IMR-90 (cell line): Measurements from ENCODE around the gene DMD. TPM values are rescaled to one million over a fixed set of nuclear protein-coding genes. Genes with fewer than 3 reads are reported as not detected.

Experiments
- ATAC-seq: fragments of 200-7000 bp; cut with Tn5 transposase; 2 replicates; pipeline ENCODE4 v1.9.1; 2020; ENCODE audit warnings: low read depth, mild to moderate bottlenecking, moderate library complexity
- BruUV-seq: library from RNA; stranded (reverse); fragments of 400-500 nt; replicated peaks from 2 replicates; lab custom pipeline; 2021; lab: Mats Ljungman, UMichigan
- CTCF ChIA-PET: fragments of 300-600 bp; formaldehyde crosslinking; extraction: SDS; loops from one replicate; lab custom pipeline; 2021; ENCODE audit warnings: antibody characterized with exemption; lab: Yijun Ruan, JAX
- POLR2A ChIA-PET: fragments of 300-600 bp; sonication (Branson Sonifier 250); formaldehyde crosslinking; loops from one replicate; lab custom pipeline; 2022; ENCODE audit warnings: antibody characterized with exemption; ENCODE audit not compliant: unreplicated experiment; lab: Charles Lee
- DNase-seq: peaks from one replicate; pipeline ENCODE4 v3.0.0; 2013
- H2AFZ ChIP-seq: replicated peaks from 2 replicates; pipeline ENCODE3; 2013; ENCODE audit warnings: low read length, mild to moderate bottlenecking; ENCODE audit not compliant: poor library complexity
- H2AK5ac ChIP-seq: 2 replicates; pipeline ENCODE4 v1.6.1; 2013; ENCODE audit warnings: low read depth, low read length, inconsistent platforms
- H2AK9ac ChIP-seq: replicated peaks from 2 replicates; pipeline ENCODE3; 2013; ENCODE audit warnings: mild to moderate bottlenecking, low read depth, low read length, moderate library complexity; ENCODE audit not compliant: poor library complexity
- H2BK120ac ChIP-seq: 2 replicates; pipeline ENCODE4 v1.6.1; 2013; ENCODE audit warnings: low read depth, low read length, inconsistent platforms
- H2BK15ac ChIP-seq: 3 replicates; pipeline ENCODE4 v1.6.1; 2013; ENCODE audit warnings: low read depth, low read length, inconsistent platforms
- H2BK20ac ChIP-seq: 2 replicates; pipeline ENCODE4 v1.6.1; 2013; ENCODE audit warnings: low read depth, mild to moderate bottlenecking, inconsistent platforms, low read length, moderate library complexity
- H2BK5ac ChIP-seq: 2 replicates; pipeline ENCODE4 v1.6.1; 2013; ENCODE audit warnings: mild to moderate bottlenecking, low read depth, low read length, inconsistent platforms; ENCODE audit not compliant: poor library complexity, severe bottlenecking
- H3K14ac ChIP-seq: replicated peaks from 2 replicates; pipeline ENCODE4 v1.6.1; 2013; ENCODE audit warnings: low read depth, low read length, inconsistent platforms
- H3K18ac ChIP-seq: 2 replicates; pipeline ENCODE4 v1.6.1; 2013; ENCODE audit warnings: low read depth, low read length, control low read depth
- H3K23ac ChIP-seq: 2 replicates; pipeline ENCODE4 v1.6.1; 2013; ENCODE audit warnings: low read depth, low read length, inconsistent platforms
- H3K27ac ChIP-seq: 2 replicates; pipeline ENCODE4 v1.5.1; 2013; ENCODE audit warnings: mild to moderate bottlenecking, control low read depth, low read length; ENCODE audit not compliant: insufficient read depth
- H3K27me3 ChIP-seq: 2 replicates; pipeline ENCODE4 v1.6.1; 2013; ENCODE audit warnings: low read length; ENCODE audit not compliant: control insufficient read depth, insufficient read depth
- H3K36me3 ChIP-seq: 2 replicates; pipeline ENCODE4 v1.6.1; 2013; ENCODE audit warnings: low read length, mixed read lengths; ENCODE audit not compliant: control insufficient read depth, insufficient read depth
- H3K4ac ChIP-seq: 2 replicates; pipeline ENCODE4 v1.6.1; 2013; ENCODE audit warnings: low read depth, low read length, inconsistent platforms
- H3K4me1 ChIP-seq: 2 replicates; pipeline ENCODE4 v1.6.1; 2013; ENCODE audit warnings: low read length, mixed read lengths; ENCODE audit not compliant: control insufficient read depth, insufficient read depth
- H3K4me2 ChIP-seq: 2 replicates; pipeline ENCODE4 v1.6.1; 2013; ENCODE audit warnings: low read depth, mild to moderate bottlenecking, control low read depth, low read length, moderate library complexity
- H3K4me3 ChIP-seq: 2 replicates; pipeline ENCODE4 v1.5.1; 2013; ENCODE audit warnings: low read depth, mild to moderate bottlenecking, control low read depth, low read length, moderate library complexity; ENCODE audit not compliant: insufficient read depth
- H3K56ac ChIP-seq: 2 replicates; pipeline ENCODE4 v1.6.1; 2013; ENCODE audit warnings: low read length, inconsistent platforms; ENCODE audit not compliant: insufficient read depth; ENCODE audit errors: extremely low read depth
- H3K79me1 ChIP-seq, 2 experiments: 2 replicates each; pipeline ENCODE4 v1.6.1; 2013; ENCODE audit warnings: low read length in 2 of 2, inconsistent platforms in 1 of 2, low read depth in 1 of 2
- H3K9ac ChIP-seq: 2 replicates; pipeline ENCODE4 v1.6.1; 2013; ENCODE audit warnings: low read depth, low read length, control low read depth
- H3K9me1 ChIP-seq: 2 replicates; pipeline ENCODE4 v1.6.1; 2013; ENCODE audit warnings: low read length, inconsistent platforms; ENCODE audit not compliant: insufficient read depth
- H3K9me3 ChIP-seq: 2 replicates; pipeline ENCODE4 v1.6.1; 2013; ENCODE audit warnings: low read length; ENCODE audit not compliant: control insufficient read depth, insufficient read depth
- H4K20me1 ChIP-seq: 2 replicates; pipeline ENCODE4 v1.6.1; 2013; ENCODE audit warnings: low read length, inconsistent platforms; ENCODE audit not compliant: insufficient read depth
- H4K5ac ChIP-seq: 2 replicates; pipeline ENCODE4 v1.6.1; 2013; ENCODE audit warnings: mild to moderate bottlenecking, low read depth, low read length, control low read depth
- H4K8ac ChIP-seq, 2 experiments: 2 replicates each; pipeline ENCODE4 v1.6.1; 2013; ENCODE audit warnings: low read depth in 2 of 2, low read length in 2 of 2, control low read depth in 1 of 2, inconsistent platforms in 1 of 2
- H4K91ac ChIP-seq: 2 replicates; pipeline ENCODE4 v1.6.1; 2013; ENCODE audit warnings: low read depth, low read length, inconsistent platforms; ENCODE audit not compliant: insufficient read depth
- BHLHE40 ChIP-seq: fragments of 150-350 bp; IDR thresholded peaks from 2 replicates; pipeline ENCODE4 v1.6.1; 2016; ENCODE audit warnings: mild to moderate bottlenecking, low read depth, low read length
- CEBPB ChIP-seq: IDR thresholded peaks from 2 replicates; pipeline ENCODE4 v1.6.1; 2012; ENCODE audit warnings: low read depth, low read length, improper control_type of control experiment
- CTCF ChIP-seq: conservative IDR thresholded peaks from 2 replicates; pipeline ENCODE4 v1.5.1; 2012; ENCODE audit warnings: mild to moderate bottlenecking, low read depth, low read length, improper control_type of control experiment
- ELK1 ChIP-seq: fragments of 150-350 bp; IDR thresholded peaks from 2 replicates; pipeline ENCODE4 v1.6.1; 2016; ENCODE audit warnings: low read depth, mild to moderate bottlenecking, low read length, moderate library complexity, borderline replicate concordance
- MAFK ChIP-seq: IDR thresholded peaks from 2 replicates; pipeline ENCODE4 v1.6.1; 2012; ENCODE audit warnings: low read depth, low read length, improper control_type of control experiment
- MAZ ChIP-seq: IDR thresholded peaks from 2 replicates; pipeline ENCODE4 v1.6.1; 2012; ENCODE audit warnings: low read depth, mild to moderate bottlenecking, low read length, improper control_type of control experiment, moderate library complexity, borderline replicate concordance
- MXI1 ChIP-seq: IDR thresholded peaks from 2 replicates; pipeline ENCODE4 v1.6.1; 2012; ENCODE audit warnings: low read depth, mild to moderate bottlenecking, low read length, moderate library complexity, borderline replicate concordance
- POLR2A ChIP-seq: IDR thresholded peaks from 2 replicates; pipeline ENCODE4 v1.6.1; 2012; ENCODE audit warnings: mild to moderate bottlenecking, low read depth, low read length
- RAD21 ChIP-seq: IDR thresholded peaks from 2 replicates; pipeline ENCODE4 v1.6.1; 2012; ENCODE audit warnings: low read length, improper control_type of control experiment
- RCOR1 ChIP-seq: IDR thresholded peaks from 2 replicates; pipeline ENCODE4 v1.6.1; 2012; ENCODE audit warnings: mild to moderate bottlenecking, low read length, improper control_type of control experiment; ENCODE audit not compliant: insufficient replicate concordance
- RFX5 ChIP-seq: IDR thresholded peaks from 2 replicates; pipeline ENCODE4 v1.8.0; 2012; ENCODE audit warnings: low read depth, mild to moderate bottlenecking, low read length, moderate library complexity
- SMC3 ChIP-seq: fragments of 150-350 bp; IDR thresholded peaks from 2 replicates; pipeline ENCODE4 v1.6.1; 2016; ENCODE audit warnings: low read depth, mild to moderate bottlenecking, antibody characterized with exemption, low read length, moderate library complexity
- USF2 ChIP-seq: fragments of 150-350 bp; IDR thresholded peaks from 2 replicates; pipeline ENCODE4 v1.6.1; 2017; ENCODE audit warnings: mild to moderate bottlenecking, antibody characterized with exemption, low read length, low read depth
- WGBS, 2 experiments: methylation state at CpG; one replicate each; pipeline versions ENCODE4 v1.1.5 to v1.1.7; 2013; ENCODE audit warnings: missing lambda C conversion rate in 2 of 2; ENCODE audit not compliant: insufficient read length in 1 of 2; ENCODE audit errors: extremely low coverage in 2 of 2; 5-methylcytosine and 5-hydroxymethylcytosine counted together
- dilution Hi-C: fragments of 300-500 bp; cut with HindIII; formaldehyde crosslinking; loops from one replicate; pipeline ENCODE4 v1.14.3; 2018; ENCODE audit warnings: low sequenced_read_pairs; ENCODE audit not compliant: unreplicated experiment
- in situ Hi-C: fragments of 300-500 bp; cut with MboI; formaldehyde crosslinking; loops from 3 replicates; pipeline ENCODE4 v1.14.3; 2019; ENCODE audit warnings: low sequenced_read_pairs, inconsistent platforms, mixed read lengths
- intact Hi-C: fragments of 100-400 bp; cut with micrococcal nuclease; formaldehyde crosslinking; loops from 2 replicates; pipeline ENCODE4 v1.10.0; 2022
- polyA plus RNA-seq, 3 experiments: library from polyadenylated mRNA; depleted of rRNA; stranded (reverse); fragments of >200 nt; gene quantifications; 2 replicates each; pipeline ENCODE4 v1.2.3, GENCODE V29; 2012; ENCODE audit warnings: low replicate concordance in 1 of 3
- total RNA-seq: library from RNA; depleted of rRNA; stranded (reverse); fragments of >200 nt; gene quantifications from 2 replicates; pipeline ENCODE4 v1.2.3, GENCODE V29; 2012

The DMD gene
- total and polyA plus RNA-seq, 2 of the 4 experiments (the other 2 are of a cell fraction) = 6.6 to 11.8 TPM

- Histone ChIP-seq H3K27ac (no peak overlapping the region), H3K14ac (no peak overlapping the region), H4K8ac (no peak overlapping the region), H2BK120ac (no peak overlapping the region), H3K36me3 (no peaks in the 10 kb centered on the region), H3K23ac (no peak overlapping the region), H3K18ac (no peak overlapping the region), H3K4me1 (no peaks in the 10 kb centered on the region), H2AK9ac (no peak overlapping the region), H3K4me3 (no peak overlapping the region), H3K4ac (no peak overlapping the region), H4K20me1 (no peaks in the 10 kb centered on the region), H3K27me3 (no peaks in the 10 kb centered on the region), H2AK5ac (no peak overlapping the region), H3K56ac (no peak overlapping the region), H3K4me2 (no peak overlapping the region), H3K79me1 (no peaks in the 10 kb centered on the region), H2AFZ (no peak overlapping the region), H3K9me1 (no peaks in the 10 kb centered on the region), H2BK15ac (no peak overlapping the region), H2BK5ac (no peak overlapping the region), H2BK20ac (no peak overlapping the region), H4K91ac (no peak overlapping the region), H4K5ac (no peak overlapping the region), H3K9ac (no peak overlapping the region), H3K9me3 (no peaks in the 10 kb centered on the region; the same call in 1 of the 2 replicates)
- no CpG with 5 or more reads among the region's 3 CpGs for WGBS, 2 experiments
- intact Hi-C loops = no loop called here
- DNase-seq (no peak), ATAC-seq (no peak)
- POLR2A ChIA-PET = no interaction called here
- dilution Hi-C loops = no loop called here
- in situ Hi-C loops = no loop called here
- CTCF ChIA-PET = no interaction called here
- BruUV-seq = no TSS peak
- TF ChIP-seq RFX5 (no peak), CEBPB (no peak), SMC3 (no peak), ELK1 (no peak), USF2 (no peak), POLR2A (no peak), RAD21 (no peak), BHLHE40 (no peak), RCOR1 (no peak), MXI1 (no peak), CTCF (no peak), MAZ (no peak), MAFK (no peak)
Observed at GRCh38 chrX:32116047-32116446, 1095.3 kb downstream of the DMD start.
